Endodermal cell (in vitro differentiated cells): ENCODE measurements around the gene KBTBD13. TPM values are rescaled to one million over a fixed set of nuclear protein-coding genes. Genes with fewer than 3 reads are reported as not detected.

Source experiments
- DNase-seq: peaks from one replicate; pipeline ENCODE4 v3.0.0-alpha.2; 2017
- H3K27ac ChIP-seq: 2 replicates; pipeline ENCODE4 v1.5.1; 2013; ENCODE audit warnings: mild to moderate bottlenecking, low read depth, low read length, moderate library complexity
- H3K27me3 ChIP-seq: 2 replicates; pipeline ENCODE4 v1.6.1; 2013; ENCODE audit warnings: mild to moderate bottlenecking, low read length, moderate library complexity; ENCODE audit not compliant: insufficient read depth, control insufficient read depth, poor library complexity, severe bottlenecking
- H3K36me3 ChIP-seq: 2 replicates; pipeline ENCODE4 v1.7.0; 2013; ENCODE audit warnings: mild to moderate bottlenecking, low read length, moderate library complexity; ENCODE audit not compliant: control insufficient read depth, insufficient read depth
- H3K4me1 ChIP-seq: one replicate; pipeline ENCODE4 v1.7.0; 2013; ENCODE audit warnings: low read length; ENCODE audit not compliant: control insufficient read depth, insufficient read depth
- H3K4me3 ChIP-seq: 2 replicates; pipeline ENCODE4 v1.5.1; 2013; ENCODE audit warnings: mild to moderate bottlenecking, low read length, moderate library complexity
- H3K9ac ChIP-seq: 2 replicates; pipeline ENCODE4 v1.6.1; 2013; ENCODE audit warnings: mild to moderate bottlenecking, low read length, moderate library complexity; ENCODE audit not compliant: poor library complexity, severe bottlenecking; ENCODE audit errors: extremely low read depth
- H3K9me3 ChIP-seq: 2 replicates; pipeline ENCODE4 v1.6.1; 2013; ENCODE audit warnings: mild to moderate bottlenecking, low read length, moderate library complexity; ENCODE audit not compliant: control insufficient read depth
- H3K27ac Mint-ChIP-seq: 2 replicates; pipeline ENCODE4 v1.8.0; 2020; ENCODE audit warnings: mixed read lengths
- H3K27me3 Mint-ChIP-seq: 2 replicates; pipeline ENCODE4 v1.8.0; 2021; ENCODE audit warnings: mild to moderate bottlenecking, mixed read lengths; ENCODE audit not compliant: insufficient read depth
- H3K36me3 Mint-ChIP-seq: 2 replicates; pipeline ENCODE4 v1.8.0; 2020; ENCODE audit warnings: low read depth, mixed read lengths
- H3K4me1 Mint-ChIP-seq: 2 replicates; pipeline ENCODE4 v1.8.0; 2020; ENCODE audit warnings: mixed read lengths
- H3K4me3 Mint-ChIP-seq: 2 replicates; pipeline ENCODE4 v1.8.0; 2020; ENCODE audit warnings: mild to moderate bottlenecking, moderate library complexity, mixed read lengths
- H3K9me3 Mint-ChIP-seq: 2 replicates; pipeline ENCODE4 v1.8.0; 2020; ENCODE audit warnings: mild to moderate bottlenecking, mixed read lengths
- CTCF ChIP-seq: fragments of 200-600 bp; sonication (generic); conservative IDR thresholded peaks from 2 replicates; pipeline ENCODE4 v1.5.0; 2021; ENCODE audit warnings: antibody characterized with exemption, mild to moderate bottlenecking
- WGBS, 2 experiments: methylation state at CpG; one replicate each; pipeline versions ENCODE4 v1.1.5 to v1.1.7; 2013; ENCODE audit warnings: missing lambda C conversion rate in 2 of 2, mixed read lengths in 1 of 2; ENCODE audit not compliant: insufficient coverage in 1 of 2, insufficient read length in 1 of 2; 5-methylcytosine and 5-hydroxymethylcytosine counted together
- total RNA-seq, 2 donors: library from RNA; stranded (reverse); fragmentation: NEBNext Ultra II Directional in 1 of 2; extraction: Animal tissue kit (Norgen Biotek cat#: 25700) in 1 of 2; gene quantifications; 2 replicates in 1 of 2; 3 replicates in 1 of 2; pipeline ENCODE4 v1.2.1, GENCODE V29; 2021

KBTBD13 gene
- total RNA-seq, 2 donors from 2014 or later, result not detected

GRCh38 chr15:65062061-65062460 is 14.5 kb upstream of the KBTBD13 start:
- Mint-ChIP-seq H3K27me3 (no peaks in the 10 kb centered on the region), H3K4me3 (no peak overlapping the region), H3K9me3 (no peaks in the 10 kb centered on the region), H3K36me3 (peaks cover 66% of the 10 kb centered on the region), H3K27ac (no peak overlapping the region), H3K4me1 (peaks cover 15% of the 10 kb centered on the region)
- no peak overlapping the region for H3K27ac ChIP-seq
- no peak for DNase-seq
- no peak overlapping the region for H3K4me3 ChIP-seq
- WGBS, 2 experiments, result 96 to 98% methylated on average over 2 to 5 of the region's 5 CpGs
- H3K27me3 ChIP-seq, result no peaks in the 10 kb centered on the region
- H3K9me3 ChIP-seq, result no peaks in the 10 kb centered on the region
- peaks cover 77% of the 10 kb centered on the region for H3K36me3 ChIP-seq
- H3K9ac ChIP-seq, result no peak overlapping the region
- peaks cover 3% of the 10 kb centered on the region for H3K4me1 ChIP-seq
- no peak for TF ChIP-seq CTCF

- no peaks in the 10 kb centered on the region for H3K9me3 ChIP-seq
- no peak for TF ChIP-seq CTCF
- no peak overlapping the region for H3K9ac ChIP-seq
- H3K4me1 Mint-ChIP-seq, result peaks cover 15% of the 10 kb centered on the region
- no peak overlapping the region for H3K27ac ChIP-seq
- no peaks in the 10 kb centered on the region for H3K27me3 ChIP-seq
- H3K27ac Mint-ChIP-seq, result no peak overlapping the region
- peaks cover 71% of the 10 kb centered on the region for H3K36me3 ChIP-seq
- no peak for DNase-seq
- peaks cover 3% of the 10 kb centered on the region for H3K4me1 ChIP-seq
- no peaks in the 10 kb centered on the region for H3K9me3 Mint-ChIP-seq
- no peak overlapping the region for H3K4me3 ChIP-seq
- no peaks in the 10 kb centered on the region for H3K27me3 Mint-ChIP-seq
- H3K4me3 Mint-ChIP-seq, result no peak overlapping the region
- 91 to 95% methylated on average over 3 to 5 of the region's 5 CpGs for WGBS, 2 experiments
- H3K36me3 Mint-ChIP-seq, result peaks cover 60% of the 10 kb centered on the region
Observed at GRCh38 chr15:65062726-65063125, 13.8 kb upstream of the KBTBD13 start.

GRCh38 chr15:65066001-65066634 is 10.4 kb upstream of the KBTBD13 start:
- H3K4me3 Mint-ChIP-seq, result peak overlapping the region; percentile 90
- Histone ChIP-seq H3K9ac (peak overlapping the region; percentile 88), H3K9me3 (no peaks in the 10 kb centered on the region), H3K4me1 (peaks cover 8% of the 10 kb centered on the region), H3K27me3 (no peaks in the 10 kb centered on the region), H3K4me3 (peak overlapping the region; percentile 89), H3K36me3 (peaks cover 43% of the 10 kb centered on the region), H3K27ac (no peak overlapping the region)
- H3K9me3 Mint-ChIP-seq, result no peaks in the 10 kb centered on the region
- H3K27ac Mint-ChIP-seq, result no peak overlapping the region
- DNase-seq, result no peak
- H3K4me1 Mint-ChIP-seq, result peaks cover 21% of the 10 kb centered on the region
- WGBS, 2 experiments, result 33 to 34% methylated on average over 3 of the region's 3 CpGs
- H3K27me3 Mint-ChIP-seq, result no peaks in the 10 kb centered on the region
- peaks cover 31% of the 10 kb centered on the region for H3K36me3 Mint-ChIP-seq
- no peak for TF ChIP-seq CTCF
